DND-41 (cell line): Measurements from ENCODE around the gene EQTN.

Experiments used
- EZH2 ChIP-seq: IDR thresholded peaks from 3 replicates; pipeline ENCODE4 v1.6.1; 2012; ENCODE audit warnings: borderline replicate concordance, low read depth, mild to moderate bottlenecking, moderate library complexity, low read length, inconsistent platforms; ENCODE audit not compliant: severe bottlenecking
- TF ChIP-seq, protein P1 (sequence below): IDR thresholded peaks from 2 replicates; pipeline ENCODE4 v1.5.1; 2012; ENCODE audit warnings: borderline replicate concordance, low read length, moderate library complexity, mild to moderate bottlenecking; ENCODE audit not compliant: poor library complexity, severe bottlenecking; ENCODE audit errors: extremely low read depth

DNA sequence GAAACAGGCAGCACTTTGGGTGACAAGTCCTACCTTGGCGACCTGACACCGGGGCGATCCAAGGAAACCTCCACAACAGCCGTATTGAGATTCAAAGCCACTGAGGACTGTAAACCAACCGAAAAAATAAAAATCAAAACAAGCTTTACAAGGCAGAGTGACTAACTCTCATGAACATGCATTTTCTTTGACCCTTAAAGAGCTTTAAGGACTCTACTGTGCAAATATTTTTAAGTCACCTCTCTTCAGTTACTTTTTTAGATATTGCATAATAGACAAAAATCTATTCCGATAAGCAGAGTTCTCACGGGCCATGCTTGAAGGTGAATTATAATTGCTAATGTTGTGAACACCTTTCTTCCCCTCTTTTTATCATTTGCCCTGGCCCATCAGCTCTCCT, 38.3 kb downstream of the EQTN start:
- TF ChIP-seq EZH2 = no peak
- TF ChIP-seq, protein P1, sequence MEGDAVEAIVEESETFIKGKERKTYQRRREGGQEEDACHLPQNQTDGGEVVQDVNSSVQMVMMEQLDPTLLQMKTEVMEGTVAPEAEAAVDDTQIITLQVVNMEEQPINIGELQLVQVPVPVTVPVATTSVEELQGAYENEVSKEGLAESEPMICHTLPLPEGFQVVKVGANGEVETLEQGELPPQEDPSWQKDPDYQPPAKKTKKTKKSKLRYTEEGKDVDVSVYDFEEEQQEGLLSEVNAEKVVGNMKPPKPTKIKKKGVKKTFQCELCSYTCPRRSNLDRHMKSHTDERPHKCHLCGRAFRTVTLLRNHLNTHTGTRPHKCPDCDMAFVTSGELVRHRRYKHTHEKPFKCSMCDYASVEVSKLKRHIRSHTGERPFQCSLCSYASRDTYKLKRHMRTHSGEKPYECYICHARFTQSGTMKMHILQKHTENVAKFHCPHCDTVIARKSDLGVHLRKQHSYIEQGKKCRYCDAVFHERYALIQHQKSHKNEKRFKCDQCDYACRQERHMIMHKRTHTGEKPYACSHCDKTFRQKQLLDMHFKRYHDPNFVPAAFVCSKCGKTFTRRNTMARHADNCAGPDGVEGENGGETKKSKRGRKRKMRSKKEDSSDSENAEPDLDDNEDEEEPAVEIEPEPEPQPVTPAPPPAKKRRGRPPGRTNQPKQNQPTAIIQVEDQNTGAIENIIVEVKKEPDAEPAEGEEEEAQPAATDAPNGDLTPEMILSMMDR = no peak
